ENCODE results near the gene ZNF644. TPM values are rescaled to one million over a fixed set of nuclear protein-coding genes. Genes with fewer than 3 reads are reported as not detected.
A peak's percentile ranks its signal among the peaks of the same experiment; 100 is the strongest.

ZNF644 gene
- polyA plus RNA-seq, 1 of the 3 experiments (the other 2 are of a cell fraction), result 5.6 TPM

- TF ChIP-seq NFIC (IDR thresholded peaks at IDR 0.05; ENCODE audit: borderline replicate concordance), result no peak
- TF ChIP-seq GABPA (IDR thresholded peaks at IDR 0.05; ENCODE audit: low read depth), result no peak
These were observed 44.3 kb downstream of the ZNF644 start (continued) for GRCh38 chr1:90977522-90977921.

- DNase-seq, result no peak
- Histone ChIP-seq H3K4me1 (ENCODE audit: control insufficient read depth in 1 of 2, insufficient read depth in 2 of 2, low read depth in 1 of 2, low read length in 1 of 2) (peaks cover 0 to 11% of the 10 kb centered on the region in 2 experiments; a peak in 1 of 4 replicates), H3K27ac (ENCODE audit: low read depth in 2 of 2, low read length in 1 of 2) (peak overlapping the region in 1 of 2 experiments; percentile 27; a peak in 2 of 4 replicates), H3K4me2 (no peak overlapping the region), H3K79me2 (ENCODE audit: insufficient read depth) (peaks cover 67% of the 10 kb centered on the region), H3F3A (replicated peaks; ENCODE audit: insufficient read depth) (peaks cover 19% of the 10 kb centered on the region), H3K9ac (no peak overlapping the region), H2AFZ (ENCODE audit: low read depth) (no peak overlapping the region), H3K27me3 (ENCODE audit: insufficient read depth) (no peaks in the 10 kb centered on the region), H3K36me3 (replicated peaks in 1 of 2; ENCODE audit: control insufficient read depth in 1 of 2, insufficient read depth in 2 of 2, low read length in 1 of 2) (peaks cover 11 to 56% of the 10 kb centered on the region in 2 experiments), H3K9me3 (no peaks in the 10 kb centered on the region), H3K4me3 (ENCODE audit: low read depth in 2 of 2, low read length in 1 of 2) (no peak overlapping the region), H3K9me2 (no peaks in the 10 kb centered on the region), H4K20me1 (ENCODE audit: insufficient read depth) (peaks cover 25% of the 10 kb centered on the region)
- TF ChIP-seq SIN3A (IDR thresholded peaks at IDR 0.05; ENCODE audit: borderline replicate concordance, low read depth, low read length) (no peak), FOSL2 (IDR thresholded peaks at IDR 0.05; ENCODE audit: borderline replicate concordance, low read depth) (peak; percentile 54; the same call in 1 of the 2 replicates)
- WGBS (ENCODE audit: low lambda C conversion rate), result 90% methylated on average over 5 of the region's 5 CpGs
- ChIA-PET CTCF (interaction anchor here (0.8 to 1.6 kb wide), 2 partner anchors 9 to 21 kb away, joined by 3 to 6 read pairs; no protein-coding TSS in a partner anchor), POLR2A (no interaction called here)
These were observed 47.7 kb downstream of the ZNF644 start for GRCh38 chr1:90973897-90974798.

GRCh38 chr1:90970208-90970607 lies 51.6 kb downstream of the ZNF644 start:
- CTCF ChIA-PET, result no interaction called here
- no peak overlapping the region for H3K4me3 ChIP-seq (ENCODE audit: low read depth in 2 of 2, low read length in 1 of 2)
- H3K79me2 ChIP-seq (ENCODE audit: insufficient read depth), result peaks cover 63% of the 10 kb centered on the region
- no peak overlapping the region for H3K9ac ChIP-seq
- no peak overlapping the region for H2AFZ ChIP-seq (ENCODE audit: low read depth)
- no peak overlapping the region for H3K27ac ChIP-seq (ENCODE audit: low read depth in 2 of 2, low read length in 1 of 2)
- H3K4me1 ChIP-seq (ENCODE audit: control insufficient read depth in 1 of 2, insufficient read depth in 2 of 2, low read depth in 1 of 2, low read length in 1 of 2), result peaks cover 0 to 11% of the 10 kb centered on the region in 2 experiments; a peak in 1 of 4 replicates
- no peaks in the 10 kb centered on the region for H3K27me3 ChIP-seq (ENCODE audit: insufficient read depth)
- 89% methylated on average over 1 of the region's 1 CpG for WGBS (ENCODE audit: low lambda C conversion rate)
- H4K20me1 ChIP-seq (ENCODE audit: insufficient read depth), result peaks cover 39% of the 10 kb centered on the region
- no peaks in the 10 kb centered on the region for H3K9me3 ChIP-seq
- H3K36me3 ChIP-seq (replicated peaks in 1 of 2; ENCODE audit: control insufficient read depth in 1 of 2, insufficient read depth in 2 of 2, low read length in 1 of 2), result peaks cover 4 to 35% of the 10 kb centered on the region in 2 experiments
- H3F3A ChIP-seq (replicated peaks; ENCODE audit: insufficient read depth), result peaks cover 15% of the 10 kb centered on the region
- H3K9me2 ChIP-seq, result no peaks in the 10 kb centered on the region
- POLR2A ChIA-PET, result no interaction called here
- no peak overlapping the region for H3K4me2 ChIP-seq
- DNase-seq, result no peak
- TF ChIP-seq SIN3A (IDR thresholded peaks at IDR 0.05; ENCODE audit: borderline replicate concordance, low read depth, low read length) (no peak), RFX5 (IDR thresholded peaks at IDR 0.05; ENCODE audit: low read length) (no peak), NFIC (IDR thresholded peaks at IDR 0.05; ENCODE audit: borderline replicate concordance) (no peak), IRF3 (IDR thresholded peaks at IDR 0.05; ENCODE audit: low read depth, low read length) (no peak), FOXM1 (IDR thresholded peaks at IDR 0.05; ENCODE audit: low read depth) (no peak), GATA2 (CRISPR knock-in tag; IDR thresholded peaks at IDR 0.05) (no peak), RAD21 (IDR thresholded peaks at IDR 0.05; ENCODE audit: low read length) (no peak), GABPA (IDR thresholded peaks at IDR 0.05; ENCODE audit: low read depth) (no peak), TAF1 (IDR thresholded peaks at IDR 0.05; ENCODE audit: borderline replicate concordance, low read depth, low read length) (no peak), MEF2A (IDR thresholded peaks at IDR 0.05; ENCODE audit: borderline replicate concordance, low read depth) (no peak), RXRA (IDR thresholded peaks at IDR 0.05; ENCODE audit: borderline replicate concordance, low read depth) (no peak), ZBTB33 (IDR thresholded peaks at IDR 0.05; ENCODE audit: borderline replicate concordance, low read depth) (no peak), JUND (IDR thresholded peaks at IDR 0.05) (no peak), SMC3 (IDR thresholded peaks at IDR 0.05; ENCODE audit: low read depth, low read length) (no peak), NRF1 (IDR thresholded peaks at IDR 0.05; ENCODE audit: low read depth, low read length) (no peak), TCF12 (IDR thresholded peaks at IDR 0.05) (no peak)
